LoVo (cell line): ENCODE measurements around the gene BMP5.

ENCODE experiments used
- DNase-seq: peaks from one replicate; pipeline ENCODE4 v3.0.0-alpha.2; 2016; ENCODE audit warnings: low spot score

Gene BMP5

DNA sequence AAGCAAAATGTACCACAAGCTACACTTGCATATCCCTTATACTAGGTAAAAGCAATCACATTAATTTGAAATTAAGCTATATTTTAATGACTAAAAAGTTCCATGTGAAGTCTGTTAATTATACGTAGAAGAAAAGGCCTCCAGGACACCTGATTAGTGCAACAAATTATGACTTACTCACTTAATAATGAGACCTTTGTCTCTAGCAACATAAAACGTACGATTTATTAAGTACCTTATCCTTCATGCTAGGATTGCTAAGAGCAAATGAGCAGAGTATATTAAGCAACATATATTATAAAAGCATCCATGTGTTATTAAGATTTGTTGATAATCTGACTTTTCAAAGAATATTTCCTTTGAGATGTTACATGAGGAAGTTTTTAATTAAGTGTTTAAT lies 2.5 kb downstream of the BMP5 start:
- no peak for DNase-seq

DNA sequence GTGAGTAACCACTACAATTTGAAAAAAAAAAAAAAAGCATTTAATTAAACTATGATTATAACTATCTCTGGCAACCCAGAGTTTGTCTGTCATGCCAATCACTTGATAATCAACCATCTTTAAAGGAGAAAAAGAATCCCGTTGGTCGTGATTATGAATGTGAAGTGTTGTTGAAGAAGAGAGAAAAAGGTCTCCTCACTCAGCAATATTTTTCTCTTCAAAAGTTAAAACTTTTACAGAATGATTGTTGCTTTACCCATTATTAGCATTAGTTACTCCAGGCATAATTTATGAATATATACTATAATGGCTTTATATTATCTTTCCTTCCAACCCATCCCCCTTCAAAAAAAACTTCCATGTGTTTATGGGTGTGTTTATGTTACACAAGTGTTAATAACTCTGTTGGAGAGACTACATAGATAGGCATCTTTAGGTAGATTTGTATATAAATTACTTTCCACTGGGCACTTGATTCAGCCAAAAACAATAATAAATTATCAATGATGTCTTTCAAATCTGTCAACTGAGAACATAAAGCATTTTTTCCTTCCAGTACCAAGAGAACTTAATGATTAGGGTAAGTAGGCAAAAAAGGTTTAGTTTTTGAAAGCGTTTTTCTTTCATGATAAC lies 5.1 kb downstream of the BMP5 start:
- DNase-seq = no peak

DNA sequence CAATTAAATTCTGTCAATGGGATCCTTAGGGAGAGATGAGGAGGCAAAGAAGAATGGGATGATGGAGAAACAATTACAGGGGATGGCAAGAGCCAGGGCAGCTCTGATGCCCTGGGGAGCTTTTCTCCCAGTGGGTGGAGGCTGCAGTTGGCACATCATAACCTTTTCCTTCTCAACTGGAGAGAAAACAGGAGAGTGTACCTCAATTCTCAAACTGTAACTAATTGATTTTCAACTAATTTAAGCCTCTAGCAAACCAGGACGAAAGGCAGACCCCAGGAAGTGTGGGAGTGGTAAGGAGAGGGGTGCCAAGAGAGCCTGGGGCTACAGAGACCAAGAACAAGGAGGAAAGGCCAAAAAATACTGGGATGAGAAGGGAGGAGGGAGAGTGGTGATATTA lies 5.7 kb downstream of the BMP5 start:
- DNase-seq = no peak

DNA sequence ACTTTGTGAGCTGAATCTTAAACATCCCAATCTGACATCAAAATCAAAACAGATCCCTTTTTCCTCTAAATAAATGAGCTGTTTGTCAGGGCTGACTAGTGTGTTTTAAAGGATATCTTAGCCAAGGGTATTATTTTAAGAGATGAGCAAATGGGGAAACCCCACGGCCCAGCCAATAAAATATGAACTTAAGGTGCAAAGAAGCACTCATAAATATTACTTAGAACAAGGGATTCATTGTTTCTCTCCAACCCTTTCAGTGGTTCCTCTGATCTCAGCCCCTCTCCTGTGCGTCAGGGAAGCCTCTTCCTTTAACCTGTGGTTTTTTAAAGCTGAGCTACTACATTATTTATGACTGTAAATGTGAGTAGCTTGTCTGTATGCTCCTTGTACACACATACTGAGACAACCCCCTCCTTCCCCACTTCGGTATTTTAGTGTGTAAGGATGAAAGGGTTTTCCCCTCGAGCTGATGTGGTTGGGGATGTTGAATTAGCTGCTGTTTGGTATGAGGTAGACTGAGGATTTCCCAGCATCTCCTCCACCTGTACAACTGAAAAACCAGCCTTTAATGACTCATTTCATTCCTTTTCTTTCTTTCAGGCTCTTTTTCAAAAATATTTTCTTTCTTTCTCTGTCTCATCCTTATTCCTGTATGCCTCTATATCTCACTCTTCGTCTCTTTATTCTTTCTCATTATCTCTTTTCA lies 6.5 kb downstream of the BMP5 start:
- DNase-seq = peak; percentile 58

DNA sequence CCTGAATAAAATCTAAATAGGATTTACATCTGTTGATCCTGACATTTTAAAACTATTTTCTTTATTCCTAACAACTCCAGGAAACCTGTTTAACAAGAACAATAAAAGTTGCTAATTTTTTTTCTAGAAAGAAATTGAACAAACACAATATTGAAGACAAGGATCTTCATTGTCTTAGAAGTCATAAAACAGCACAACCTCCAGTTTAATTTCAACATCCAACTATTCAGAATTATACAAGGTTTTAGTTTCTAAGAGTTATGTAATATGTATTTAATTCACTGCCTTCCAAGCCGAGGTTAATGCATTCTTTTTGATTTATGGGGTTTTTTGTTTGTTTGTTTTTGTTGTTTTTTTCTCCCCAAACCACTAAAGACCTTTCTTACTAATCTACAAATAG lies 7.2 kb downstream of the BMP5 start:
- no peak for DNase-seq

DNA sequence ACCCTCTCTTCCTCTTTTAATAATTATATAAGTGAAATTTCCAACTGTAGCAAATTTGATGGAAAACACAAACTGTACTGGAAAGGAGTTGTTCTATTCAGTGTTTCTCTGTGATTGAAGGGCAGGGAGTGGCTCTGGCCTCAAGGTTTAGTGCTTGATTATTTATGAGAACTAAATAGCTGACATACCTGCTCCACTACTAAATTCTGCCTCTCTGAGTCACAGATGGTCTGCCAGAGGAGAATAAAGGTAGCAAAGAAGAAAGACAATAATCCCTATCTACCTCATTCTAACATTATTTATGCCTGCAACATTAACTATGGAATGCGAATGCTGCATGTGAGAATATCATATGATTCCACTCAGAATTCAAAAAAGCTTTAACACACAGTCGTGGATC lies 9.3 kb downstream of the BMP5 start:
- DNase-seq = peak; percentile 28

DNA sequence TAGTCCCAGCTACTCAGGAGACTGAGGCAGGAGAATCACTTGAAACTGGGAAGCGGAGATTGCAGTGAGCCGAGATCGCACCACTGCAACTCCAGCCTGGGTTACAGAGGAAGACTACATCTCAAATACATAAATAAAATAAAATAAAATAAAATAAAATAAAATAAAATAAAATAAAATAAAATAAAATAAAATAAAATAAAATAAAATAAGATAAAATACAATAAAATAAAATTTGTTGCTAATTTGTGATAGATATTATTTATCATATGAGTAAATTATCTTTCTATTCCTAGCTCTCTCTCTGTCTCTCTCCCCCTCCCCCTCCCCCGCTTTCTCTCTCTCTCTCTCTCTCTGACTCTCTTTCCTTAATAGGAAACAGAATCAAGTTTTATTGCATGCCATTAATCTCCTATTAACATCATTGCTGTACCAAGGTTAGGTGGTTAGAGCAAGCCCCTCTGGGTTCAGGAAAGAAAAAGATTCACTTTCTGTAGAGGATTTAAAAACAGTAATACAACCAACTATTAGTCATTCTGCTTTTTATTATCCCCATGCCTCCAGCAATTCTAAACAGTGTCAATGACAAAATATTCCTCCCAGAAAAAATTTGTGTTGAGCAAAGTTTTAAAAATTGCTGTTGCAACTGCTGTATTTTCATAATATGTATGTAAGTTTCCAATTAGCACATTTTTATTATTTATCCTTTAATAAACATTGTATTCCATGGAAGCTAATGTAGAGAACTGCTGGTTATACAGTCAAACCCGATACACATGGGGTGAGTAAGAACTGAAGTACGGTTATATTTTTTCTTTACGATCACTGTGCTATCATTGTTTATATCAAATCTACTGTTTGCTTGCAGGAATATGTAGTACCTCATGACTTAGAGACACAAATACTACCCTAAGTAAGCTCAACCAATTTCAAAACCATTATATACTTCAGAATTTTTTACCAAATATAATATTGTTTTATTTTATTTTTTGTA lies 22.1 kb downstream of the BMP5 start:
- DNase-seq = no peak

DNA sequence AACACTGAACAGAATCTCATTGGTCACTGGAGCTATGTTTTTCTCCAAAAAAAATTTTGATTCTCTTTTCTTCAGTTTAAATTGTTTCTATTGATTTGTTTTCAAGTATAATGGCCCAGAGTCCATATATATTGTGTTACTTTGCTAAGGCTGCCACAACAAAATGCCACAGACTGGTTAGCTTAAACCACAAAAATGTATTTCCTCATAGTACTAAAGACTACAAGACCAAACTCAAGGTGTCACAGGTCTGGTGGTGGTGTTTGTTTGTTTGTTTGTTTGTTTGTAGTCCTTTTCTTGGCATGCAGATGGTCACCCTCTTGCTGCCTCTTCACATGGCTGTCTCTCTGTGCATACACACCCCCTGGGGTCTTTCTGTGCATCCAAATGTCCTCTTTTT lies 34.0 kb downstream of the BMP5 start:
- no peak for DNase-seq

DNA sequence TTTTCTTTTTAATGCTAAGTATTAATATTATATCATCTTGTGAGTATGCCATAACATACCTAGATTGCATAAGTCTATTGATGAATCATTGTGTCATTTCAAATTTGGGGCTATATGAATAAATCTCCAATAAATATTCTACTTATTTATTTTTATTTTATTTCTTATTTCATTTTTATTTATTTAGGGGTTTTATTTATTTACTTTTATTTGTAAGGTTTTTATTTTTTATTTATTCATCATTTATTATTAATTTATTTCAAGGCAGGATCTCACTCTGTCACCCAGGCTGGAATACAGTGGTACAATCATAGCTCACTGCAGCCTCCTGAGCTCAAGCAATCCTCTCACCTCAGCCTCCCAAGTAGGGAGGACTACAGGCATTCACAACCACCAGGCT lies 36.3 kb downstream of the BMP5 start:
- DNase-seq = no peak

DNA sequence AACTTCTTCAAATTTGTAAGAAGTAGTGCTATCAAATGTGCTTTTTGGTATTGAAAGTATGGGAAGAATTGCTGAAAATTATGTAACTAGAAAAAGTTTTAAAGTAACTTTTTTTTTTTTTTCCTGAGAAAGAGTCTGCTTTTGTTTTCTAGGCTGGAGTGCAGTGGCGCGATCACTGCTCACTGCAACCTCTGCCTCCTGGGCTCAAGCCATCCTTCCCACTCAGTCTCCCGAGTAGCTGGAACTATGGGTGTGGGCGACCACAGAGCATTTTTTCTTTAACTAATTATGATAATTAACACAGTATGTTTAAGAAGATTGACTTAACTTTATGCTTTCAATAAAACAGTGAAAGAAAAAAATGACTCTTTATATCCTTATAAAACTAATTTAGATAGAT lies 38.4 kb downstream of the BMP5 start:
- DNase-seq = no peak

DNA sequence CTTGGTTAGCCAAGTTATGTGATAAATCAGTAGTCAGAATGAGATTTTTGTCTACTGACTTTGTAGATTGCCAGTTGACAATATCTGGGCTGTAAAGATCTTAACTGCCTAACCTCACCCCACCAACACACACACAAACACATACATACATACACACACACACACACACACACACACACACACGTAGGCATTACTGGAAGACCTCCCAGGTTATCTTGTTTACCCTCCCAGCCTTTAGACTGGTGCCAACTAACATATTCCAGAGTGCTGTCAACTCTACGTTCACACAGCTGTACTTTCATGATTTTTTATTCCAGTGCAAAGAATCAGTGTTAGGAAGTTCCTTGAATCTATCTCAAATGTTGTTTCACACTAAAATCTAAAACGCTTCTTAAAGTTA lies 38.9 kb downstream of the BMP5 start:
- DNase-seq = no peak

DNA sequence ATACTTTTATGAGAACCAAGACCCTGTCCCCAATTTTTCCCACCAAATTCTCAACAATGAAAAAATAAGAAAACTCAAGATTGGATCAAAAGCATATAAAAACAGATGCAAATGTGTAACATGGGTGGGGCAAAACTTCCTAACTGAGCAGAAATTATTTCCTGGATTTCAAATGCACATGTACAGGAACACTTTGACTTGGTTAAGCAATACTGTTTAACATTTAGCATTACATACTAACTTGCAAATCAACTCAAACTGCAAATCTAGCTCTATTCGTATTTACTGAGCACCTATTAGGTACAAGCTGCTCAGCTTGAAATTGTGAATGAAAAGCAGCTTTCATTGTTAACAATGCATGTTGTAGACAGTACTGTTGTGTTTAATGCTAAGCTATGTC lies 40.2 kb downstream of the BMP5 start:
- no peak for DNase-seq

DNA sequence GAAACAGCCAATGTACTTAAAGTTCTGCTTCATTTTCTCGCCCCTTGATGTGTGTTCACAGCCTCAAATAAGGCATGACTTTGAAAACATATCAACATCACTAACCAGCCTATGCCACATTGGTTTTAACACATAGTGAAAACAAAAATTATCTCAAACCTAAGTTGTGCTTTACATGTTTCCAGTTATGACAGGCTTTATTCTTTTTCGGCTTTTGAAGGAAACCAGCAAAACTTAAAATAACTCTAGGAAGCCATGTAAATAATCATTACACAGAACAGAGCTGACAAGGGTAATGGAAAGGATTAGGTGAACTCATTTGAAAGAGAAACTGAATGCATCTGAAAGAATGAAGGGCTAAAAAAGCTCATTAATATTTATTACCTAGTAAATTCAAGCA lies 42.1 kb downstream of the BMP5 start:
- DNase-seq = no peak

DNA sequence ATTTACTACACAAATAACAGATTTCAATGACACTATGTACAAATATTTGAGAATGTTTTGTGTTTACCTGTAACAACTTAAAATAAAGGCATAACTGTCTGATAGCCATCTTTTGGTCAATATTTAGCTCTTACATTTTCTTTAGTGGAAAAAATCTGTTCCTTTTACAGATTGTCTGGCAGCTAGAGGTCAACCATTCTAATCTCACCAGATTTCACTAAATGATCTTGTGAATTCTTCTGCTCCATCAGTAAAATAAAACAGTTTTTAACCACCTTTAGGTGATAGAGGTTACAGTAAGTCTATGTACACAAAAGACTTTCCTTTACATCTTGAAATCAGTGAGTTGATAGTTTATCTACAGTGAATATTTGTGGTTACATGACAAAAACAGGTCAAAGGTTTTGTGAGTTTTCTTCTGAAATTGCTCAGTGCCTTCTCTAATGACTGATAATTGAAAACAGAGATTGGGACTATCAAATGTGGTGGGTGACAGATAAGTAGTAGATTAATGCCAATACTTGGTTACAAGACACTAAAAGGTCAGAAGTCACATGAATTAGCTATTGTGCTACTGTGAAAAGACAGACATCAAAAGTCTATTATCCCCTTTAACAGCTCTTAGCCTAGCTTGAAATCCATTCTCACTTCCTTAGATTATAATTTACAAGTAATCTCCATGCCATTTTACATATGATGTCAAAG lies 47.4 kb downstream of the BMP5 start:
- DNase-seq = no peak

DNA sequence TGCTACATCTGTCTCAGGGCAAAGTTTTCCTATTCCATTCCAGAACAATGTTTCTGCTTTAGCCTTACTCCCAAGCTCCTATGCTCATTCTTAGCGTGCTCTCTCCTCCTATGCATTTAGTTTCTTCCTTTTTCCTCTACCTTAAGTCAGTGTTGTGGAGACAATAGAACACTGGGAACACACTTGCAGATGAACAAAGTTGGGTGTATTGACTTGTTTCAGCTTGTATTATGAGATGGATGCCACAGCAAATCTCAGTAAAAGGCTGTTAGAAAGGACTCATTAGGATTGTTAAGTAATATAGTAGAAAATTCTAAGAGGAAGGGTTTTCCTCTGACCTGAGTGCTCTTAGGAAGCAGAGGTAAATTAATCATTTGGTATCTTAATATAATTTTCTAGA lies 48.4 kb downstream of the BMP5 start:
- DNase-seq = no peak

DNA sequence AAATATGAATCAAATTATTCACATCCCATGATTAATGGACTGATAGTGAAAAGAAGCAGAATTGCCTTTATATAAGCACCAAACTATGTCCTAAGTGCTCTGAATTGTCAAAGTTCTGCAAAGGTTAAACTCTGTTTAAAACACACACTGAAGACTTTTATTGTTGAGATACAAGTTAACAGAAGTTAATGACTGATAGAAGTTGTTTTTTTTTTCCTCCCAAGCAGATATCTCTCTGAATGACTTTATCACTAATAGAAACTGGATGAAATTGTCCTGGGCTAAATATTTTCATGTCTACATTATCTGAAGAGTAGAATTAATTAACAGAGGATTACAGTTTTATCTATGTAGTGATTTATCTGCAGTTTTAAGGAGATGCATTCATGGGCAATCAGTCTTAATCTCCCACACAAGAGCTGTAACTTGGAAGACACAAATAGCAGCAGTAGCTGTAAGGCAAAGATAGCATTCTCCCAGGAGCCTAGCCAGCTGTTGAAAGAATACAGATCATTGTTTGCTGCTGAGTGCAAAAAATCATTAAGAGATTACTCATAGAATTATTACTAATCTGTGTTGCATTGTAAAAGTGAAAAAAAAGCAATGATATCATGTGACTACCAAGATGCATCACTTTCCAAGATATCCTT lies 49.9 kb downstream of the BMP5 start:
- no peak for DNase-seq

DNA sequence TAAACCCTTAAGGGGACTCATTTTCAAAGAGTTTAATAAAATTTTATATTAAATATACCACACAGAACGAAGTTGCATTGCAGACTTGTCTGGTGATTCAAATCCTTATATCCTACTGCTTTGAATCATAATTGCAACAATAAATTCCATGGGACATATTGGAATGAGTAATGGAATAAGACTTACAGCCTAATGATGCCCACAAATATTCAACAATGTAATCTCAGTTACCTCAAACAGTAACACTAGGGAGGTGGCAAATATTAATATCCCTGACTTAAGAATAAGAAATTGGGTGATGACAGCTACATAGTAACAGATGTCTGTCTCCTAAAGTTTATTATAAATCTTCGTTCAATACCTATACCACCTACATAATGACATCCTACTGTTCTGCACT lies 52.6 kb downstream of the BMP5 start:
- no peak for DNase-seq

DNA sequence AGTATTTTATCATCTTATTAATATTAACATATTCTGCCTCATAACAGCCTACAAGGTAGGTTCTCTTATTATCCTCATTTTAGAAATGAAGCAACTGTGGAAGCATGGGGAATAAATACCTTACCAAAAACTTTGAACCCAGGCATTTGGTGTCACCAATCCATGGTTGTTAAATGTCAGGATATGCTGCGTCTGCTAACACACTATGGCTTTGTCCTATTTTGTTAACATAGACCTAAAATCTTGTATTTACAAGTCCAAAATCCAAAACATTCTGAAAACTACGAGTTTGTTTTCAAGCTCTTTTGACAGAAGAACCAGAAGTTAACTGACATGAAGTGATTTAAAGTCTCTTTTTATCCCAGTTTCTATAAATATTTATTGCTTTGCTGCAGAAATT lies 53.4 kb downstream of the BMP5 start:
- DNase-seq = no peak

DNA sequence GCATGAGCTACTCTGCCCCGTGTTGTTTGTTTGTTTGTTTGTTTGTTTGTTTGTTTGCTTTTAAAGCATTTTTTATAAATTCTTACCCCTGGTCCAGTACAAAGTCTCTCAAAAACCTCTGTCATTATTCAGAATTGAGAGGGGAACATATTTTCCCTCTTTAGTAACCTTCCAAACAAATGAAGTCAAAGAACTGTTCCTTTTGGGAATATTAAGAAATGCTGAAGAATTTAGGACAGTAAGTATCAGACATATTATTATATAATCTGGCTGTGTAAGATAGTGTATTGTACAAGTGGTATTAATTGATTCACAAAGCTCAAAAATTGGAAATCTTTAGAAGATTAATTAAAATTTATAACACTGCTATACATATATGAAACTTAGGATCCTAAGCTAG lies 54.7 kb downstream of the BMP5 start:
- DNase-seq = no peak

DNA sequence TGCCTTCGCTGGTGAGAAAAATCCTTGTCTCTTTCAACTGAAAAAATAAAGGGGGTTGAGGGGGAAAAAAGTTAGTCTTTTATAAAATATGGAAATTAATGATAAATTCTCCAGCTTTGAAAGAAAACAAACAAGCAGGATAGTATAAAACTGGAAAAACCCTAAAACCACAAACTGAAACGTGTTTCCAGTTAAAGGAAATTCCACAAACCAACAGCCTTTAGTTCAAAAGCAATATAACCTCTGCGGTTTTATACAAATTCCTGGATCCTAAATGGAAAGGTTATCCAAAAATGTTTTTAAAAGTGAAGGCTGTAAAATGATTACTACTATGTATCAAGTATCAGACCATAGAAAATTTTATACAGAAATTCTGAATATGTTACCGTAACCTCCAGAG lies 55.6 kb downstream of the BMP5 start:
- no peak for DNase-seq

DNA sequence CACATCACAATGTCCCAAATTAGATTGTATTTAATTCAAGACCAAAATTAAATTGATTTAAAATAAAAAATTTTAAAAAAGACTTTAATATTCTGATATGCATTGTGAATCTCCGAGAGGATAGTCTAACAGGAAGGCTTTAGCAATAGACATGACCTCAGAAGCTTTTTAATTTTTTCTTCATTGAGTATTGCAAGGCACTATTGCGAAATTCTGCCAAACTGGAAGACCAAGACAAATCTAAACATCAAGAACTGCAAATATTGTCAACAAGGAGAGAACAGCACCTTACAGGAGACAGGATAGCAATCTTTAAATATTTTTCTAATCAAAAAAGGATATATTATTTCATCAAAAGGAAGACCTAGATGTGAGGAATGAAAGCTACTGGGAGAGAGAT lies 56.9 kb downstream of the BMP5 start:
- no peak for DNase-seq

DNA sequence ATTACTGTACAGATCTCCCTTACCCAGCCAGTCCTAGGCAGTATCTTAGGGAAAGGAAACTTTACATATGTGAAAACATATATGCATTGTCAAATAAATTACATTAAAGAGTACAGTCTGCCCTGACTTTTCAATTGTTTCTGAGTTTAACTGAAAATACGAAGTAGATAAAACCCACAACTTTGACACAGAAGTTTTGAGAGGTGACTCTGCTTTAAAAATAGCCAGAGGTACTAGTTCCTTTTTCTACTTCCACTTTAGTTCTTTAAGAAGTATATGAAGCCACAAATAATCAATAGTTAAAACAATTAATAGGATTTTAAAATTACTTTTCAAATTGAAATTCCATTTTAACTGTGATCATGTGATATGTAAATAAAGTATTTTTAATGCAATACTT lies 62.9 kb downstream of the BMP5 start:
- DNase-seq = no peak
